Adrenal gland (tissue), 5 donors: ENCODE results near the gene MAP3K20.
"Not testable (repeated sequence)": the region's sequence is repeated elsewhere in the genome, so short reads cannot be mapped to it uniquely, and the experiment has no call there.

Source experiments
- CTCF ChIP-seq, 6 experiments: fragments of 450-650 bp in 4 of 6; fragments of 200-600 bp in 2 of 6; sonication (generic) in 1 of 6; IDR thresholded peaks; 1 replicate in 5 of 6; 2 replicates in 1 of 6; pipeline versions ENCODE4 v1.5.1 to v1.8.0; 2016 to 2021; ENCODE audit warnings: antibody characterized with exemption in 6 of 6, mild to moderate bottlenecking in 2 of 6, moderate library complexity in 1 of 6
- POLR2A ChIP-seq, 2 donors: fragments of 450-650 bp; IDR thresholded peaks; one replicate each; pipeline ENCODE4 v1.6.1; 2017; ENCODE audit warnings: antibody characterized with exemption in 2 of 2, mild to moderate bottlenecking in 2 of 2, moderate library complexity in 1 of 2
- donor health status: DM: no; HTN: no; CAD: no.

GRCh38 chr2:173093617-173094016 is 18.0 kb downstream of the MAP3K20 start:
- TF ChIP-seq CTCF, POLR2A (IDR thresholded peaks at IDR 0.05): not testable (repeated sequence)
